ENCODE results near the gene NBPF15.
"Not testable (repeated sequence)": the region's sequence is repeated elsewhere in the genome, so short reads cannot be mapped to it uniquely, and the experiment has no call there.

NBPF15 gene

DNA sequence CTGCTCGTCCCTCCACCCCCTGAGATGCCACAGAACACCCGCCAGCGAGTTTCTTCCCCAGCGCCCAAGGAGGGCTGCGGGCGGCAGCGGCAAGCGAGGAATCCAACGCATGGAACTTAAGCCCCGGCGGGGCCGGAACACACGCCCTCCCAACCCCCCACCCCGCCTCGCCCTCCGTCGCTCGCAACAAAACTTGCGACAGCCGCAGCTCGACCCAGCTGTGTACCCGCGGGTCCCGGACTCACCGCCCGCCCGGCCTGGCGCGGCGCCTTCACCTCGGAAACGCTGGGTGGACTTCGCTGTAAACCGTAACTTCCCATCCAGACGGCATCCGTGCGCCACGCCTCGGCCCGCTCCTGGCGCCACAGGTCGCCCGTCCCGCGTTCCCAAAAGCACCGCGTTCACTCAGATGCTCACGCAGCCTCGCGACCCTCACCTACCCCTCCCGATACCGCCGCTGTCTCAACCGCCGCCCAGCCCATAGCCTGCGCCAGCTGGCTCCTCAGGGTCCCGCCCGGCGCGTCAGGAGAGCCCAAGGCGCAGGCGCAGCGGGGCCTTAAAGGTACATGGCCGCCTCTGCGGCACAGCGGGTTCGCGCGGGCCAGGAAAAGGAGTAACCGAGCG is at the start of gene NBPF15:
TSS of gene NBPF15 (minus strand) at position 534 of the 624 bp plus-strand sequence. CDS start 21,666 bp downstream, outside the sequence.
- in situ Hi-C loops (cut with MboI; ENCODE audit: low sequenced_read_pairs), result not testable (repeated sequence)

DNA sequence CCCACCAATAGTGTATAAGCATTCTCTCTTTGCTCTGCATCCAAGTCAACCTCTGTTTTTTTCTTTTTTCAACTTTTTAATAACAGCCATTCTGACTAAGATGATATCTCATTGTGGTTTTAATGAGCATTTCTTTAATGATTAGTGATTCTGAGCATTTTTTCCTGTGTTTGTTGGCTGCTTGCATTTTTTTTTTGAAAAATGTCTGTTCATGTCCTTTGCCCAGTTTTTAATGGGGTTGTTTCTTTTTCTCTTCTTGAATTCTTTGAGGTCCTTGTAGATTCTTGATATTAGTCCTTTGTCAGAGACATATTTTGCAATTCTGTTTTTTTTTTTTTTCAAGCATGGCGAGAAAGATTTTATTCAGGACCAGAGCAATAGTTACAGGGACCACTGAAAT is 35.0 kb upstream of the NBPF15 start:
- in situ Hi-C loops (cut with MboI; ENCODE audit: low sequenced_read_pairs), result not testable (repeated sequence)

- in situ Hi-C loops (cut with MboI; ENCODE audit: low sequenced_read_pairs), result not testable (repeated sequence)
These were observed 32.7 kb upstream of the NBPF15 start for GRCh38 chr1:144494130-144494529.

GRCh38 chr1:144490394-144490793 is 28.9 kb upstream of the NBPF15 start:
- in situ Hi-C loops (cut with MboI; ENCODE audit: low sequenced_read_pairs), result not testable (repeated sequence)

- in situ Hi-C loops (cut with MboI; ENCODE audit: low sequenced_read_pairs), result not testable (repeated sequence)
These were observed 25.5 kb upstream of the NBPF15 start for GRCh38 chr1:144487002-144487401.

DNA sequence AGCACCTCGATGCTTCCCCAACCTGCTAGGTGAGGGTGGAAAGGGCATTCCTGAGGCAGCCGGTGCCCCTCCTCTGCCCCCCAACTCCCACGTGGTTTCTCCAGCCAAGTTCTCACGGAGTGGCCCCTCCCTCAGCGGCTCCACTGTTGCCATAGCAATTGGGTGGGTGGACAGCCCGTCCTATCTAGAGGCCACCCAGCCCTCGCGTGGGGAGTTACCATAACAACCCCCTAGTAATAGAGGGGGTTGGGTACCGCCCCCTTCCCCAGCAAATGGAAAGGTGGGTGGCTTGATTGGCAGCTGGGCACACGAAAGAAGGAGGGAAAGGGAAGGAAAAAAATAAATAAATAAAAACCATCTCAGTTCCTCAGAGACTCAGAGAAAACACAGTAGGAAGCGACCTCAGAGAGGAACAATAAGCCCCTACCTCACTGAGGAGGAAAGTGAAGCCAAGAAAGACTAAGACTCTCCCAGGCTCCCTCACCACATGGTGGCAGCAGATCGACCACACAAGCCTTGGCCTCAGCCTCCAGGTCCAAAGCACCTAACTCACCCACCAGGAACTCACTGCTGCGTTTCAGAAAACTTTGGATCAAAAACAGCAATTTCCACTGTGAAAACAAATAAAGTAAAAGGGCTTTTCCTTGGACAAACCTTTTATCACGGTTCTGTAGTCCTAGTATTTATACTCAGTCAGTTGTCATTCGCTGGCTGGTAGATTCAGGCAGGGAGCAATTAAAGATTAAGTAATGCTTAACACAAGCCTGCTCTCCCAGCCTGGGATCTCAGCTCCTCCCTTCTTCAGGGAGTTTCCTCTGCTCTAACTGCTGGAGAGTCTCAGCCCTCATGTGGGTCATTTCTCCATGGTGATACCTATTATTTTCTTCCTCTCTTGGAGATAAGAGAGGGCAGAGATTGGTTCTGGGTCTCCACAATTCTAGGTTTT is 23.9 kb upstream of the NBPF15 start:
- in situ Hi-C loops (cut with MboI; ENCODE audit: low sequenced_read_pairs), result not testable (repeated sequence)

- in situ Hi-C loops (cut with MboI; ENCODE audit: low sequenced_read_pairs), result not testable (repeated sequence)
These were observed 12.4 kb upstream of the NBPF15 start for GRCh38 chr1:144473897-144474296.

DNA sequence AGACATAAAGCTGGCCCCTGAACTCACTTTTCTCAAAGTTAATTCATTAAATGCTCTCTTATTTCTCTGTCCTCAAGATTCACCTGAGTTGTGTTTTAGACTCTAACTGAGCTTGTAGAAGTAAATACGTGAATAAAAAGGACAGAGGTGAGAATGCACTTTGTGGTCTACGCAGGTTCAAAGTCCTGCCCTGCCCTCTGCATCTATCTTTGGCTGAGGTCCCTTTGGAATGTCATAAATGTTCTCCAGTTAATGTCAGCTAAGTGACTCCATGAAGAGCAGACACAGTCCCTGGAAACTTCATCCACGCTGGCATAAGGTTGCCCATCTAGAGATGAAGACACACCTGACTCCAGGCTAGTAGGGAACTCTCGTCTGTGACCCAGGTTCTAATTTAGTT is 10.0 kb upstream of the NBPF15 start:
- in situ Hi-C loops (cut with MboI; ENCODE audit: low sequenced_read_pairs), result not testable (repeated sequence)

GRCh38 chr1:144461778-144462177 is 309 bp upstream of the NBPF15 start:
- in situ Hi-C loops (cut with MboI; ENCODE audit: low sequenced_read_pairs), result not testable (repeated sequence)

DNA sequence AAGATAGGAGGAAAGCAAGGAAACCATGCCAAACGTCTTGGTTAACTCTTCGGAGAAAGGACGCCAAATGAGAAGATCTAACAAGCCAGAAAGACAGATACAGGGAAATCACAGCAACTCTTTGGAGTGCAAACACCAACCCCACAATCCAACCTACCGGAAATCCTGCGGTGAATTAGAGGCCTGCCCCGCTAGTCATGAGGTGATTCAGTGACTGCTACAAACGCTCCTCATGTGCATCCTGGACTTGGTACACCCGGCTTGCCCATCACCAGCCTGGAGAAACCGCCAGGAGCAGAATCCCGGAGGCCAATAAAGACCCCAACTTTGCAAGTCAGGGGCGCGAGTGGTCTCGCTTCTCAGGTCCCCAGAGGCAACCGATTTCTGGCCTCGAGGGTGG is 783 bp downstream of the NBPF15 start:
- in situ Hi-C loops (cut with MboI; ENCODE audit: low sequenced_read_pairs), result not testable (repeated sequence)

DNA sequence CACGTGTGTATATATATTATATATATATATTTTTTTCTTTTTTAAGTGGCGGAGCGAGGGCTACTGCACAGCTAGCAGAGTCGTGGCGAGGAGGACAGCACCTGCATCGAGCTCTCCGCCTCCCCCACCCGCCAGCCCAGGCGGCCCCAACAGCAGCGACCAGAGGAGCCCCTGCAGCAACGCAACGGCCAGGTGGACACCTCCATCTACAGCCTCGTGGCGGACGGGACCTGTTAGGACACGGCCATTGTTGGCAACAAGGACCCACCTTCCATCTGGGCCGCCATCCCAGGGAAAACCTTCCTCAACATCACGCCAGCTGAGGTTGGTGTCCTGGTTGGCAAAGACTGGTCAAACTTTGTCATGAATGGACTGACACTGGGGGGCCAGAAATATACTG is 19.1 kb downstream of the NBPF15 start:
- in situ Hi-C loops (cut with MboI; ENCODE audit: low sequenced_read_pairs), result not testable (repeated sequence)

DNA sequence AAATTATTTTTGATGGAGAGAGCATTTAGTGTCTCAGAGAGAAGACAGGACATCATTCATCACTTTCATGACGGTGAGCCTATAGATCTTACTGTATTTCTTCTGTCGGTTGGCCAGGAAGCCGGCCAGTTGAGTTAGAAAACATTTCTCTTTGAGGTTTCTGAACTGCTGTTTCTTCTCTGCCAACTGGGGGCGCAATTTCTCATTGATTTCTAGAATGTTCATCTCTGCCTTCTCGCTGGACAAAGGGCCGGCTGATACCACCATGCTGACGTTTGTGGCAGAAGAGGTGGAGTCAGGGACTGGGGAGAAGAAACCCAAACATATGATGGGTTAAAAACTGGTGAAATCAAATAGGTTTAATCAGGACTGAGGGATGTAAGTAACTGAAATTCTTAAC is 21.7 kb downstream of the NBPF15 start:
- in situ Hi-C loops (cut with MboI; ENCODE audit: low sequenced_read_pairs), result not testable (repeated sequence)

DNA sequence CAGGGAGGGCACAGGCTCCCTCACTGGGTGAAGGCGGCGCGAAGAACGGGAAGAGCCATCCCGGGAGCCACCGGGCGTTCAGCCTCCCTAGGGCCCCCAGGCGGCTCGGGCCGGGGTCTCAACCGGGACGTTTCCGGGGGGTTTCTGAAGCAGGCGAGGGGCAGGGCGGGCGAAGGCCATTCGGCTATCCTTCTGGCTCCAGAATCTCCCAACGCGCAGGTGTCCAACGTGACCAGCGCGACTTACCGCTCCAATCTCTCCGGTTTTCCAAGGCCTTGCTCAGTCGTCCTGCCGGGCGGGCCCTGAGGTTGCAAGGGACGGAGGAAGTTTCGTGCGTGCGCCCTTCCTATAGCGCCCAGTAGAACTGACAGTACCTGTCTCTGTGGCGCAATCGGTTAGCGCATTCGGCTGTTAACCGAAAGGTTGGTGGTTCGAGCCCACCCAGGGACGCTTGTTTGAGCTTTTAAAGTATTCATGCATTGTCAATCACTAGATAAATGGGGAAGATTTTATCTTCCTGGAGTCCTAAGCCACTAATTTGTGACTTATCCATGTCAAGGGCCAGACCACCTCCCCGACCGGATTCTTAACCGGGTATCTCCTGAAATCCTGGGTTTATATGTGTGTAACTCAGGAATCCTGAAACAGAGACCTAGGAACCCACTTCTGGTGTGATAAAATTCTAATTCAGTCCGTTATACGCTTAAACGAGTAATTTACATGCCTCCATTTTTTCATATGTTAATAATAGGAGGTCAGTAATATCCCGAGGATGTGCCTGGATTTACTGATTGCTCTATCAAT is 42.4 kb downstream of the NBPF15 start:
- in situ Hi-C loops (cut with MboI; ENCODE audit: low sequenced_read_pairs), result not testable (repeated sequence)

GRCh38 chr1:144413404-144414118 is 47.9 kb downstream of the NBPF15 start:
- in situ Hi-C loops (cut with MboI; ENCODE audit: low sequenced_read_pairs), result not testable (repeated sequence)

GRCh38 chr1:144412491-144413403 is 48.7 kb downstream of the NBPF15 start:
- in situ Hi-C loops (cut with MboI; ENCODE audit: low sequenced_read_pairs), result not testable (repeated sequence)

GRCh38 chr1:144412068-144412471 is 49.4 kb downstream of the NBPF15 start:
- in situ Hi-C loops (cut with MboI; ENCODE audit: low sequenced_read_pairs), result not testable (repeated sequence)

- in situ Hi-C loops (cut with MboI; ENCODE audit: low sequenced_read_pairs), result not testable (repeated sequence)
These were observed 58.7 kb downstream of the NBPF15 start for GRCh38 chr1:144402807-144403206.

DNA sequence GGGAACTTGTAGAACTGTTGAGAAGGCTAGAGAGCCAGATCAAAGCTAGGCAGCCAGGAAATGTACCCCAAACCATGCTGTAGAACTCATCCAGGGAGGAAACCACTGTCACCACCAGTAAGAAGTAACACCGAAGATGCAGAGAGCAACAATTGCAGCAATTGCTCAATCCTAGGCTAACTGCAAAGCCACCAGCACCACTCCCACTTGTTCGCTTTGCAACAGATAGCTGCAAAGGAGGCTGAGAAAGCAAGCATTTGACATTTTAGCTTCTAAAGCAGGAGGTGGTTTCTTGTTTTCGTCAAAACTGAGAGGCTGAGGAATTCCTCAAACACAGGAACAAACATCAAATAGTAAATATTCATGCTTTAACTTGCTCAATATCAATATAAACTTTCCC is 89.8 kb downstream of the NBPF15 start:
- in situ Hi-C loops (cut with MboI; ENCODE audit: low sequenced_read_pairs), result not testable (repeated sequence)
